ENCODE measurements around the gene TLR2. TPM values are rescaled to one million over a fixed set of nuclear protein-coding genes. Genes with fewer than 3 reads are reported as not detected.

TLR2 gene
- total and polyA plus RNA-seq, 2 of the 4 experiments (the other 2 are of a cell fraction), result under 0.01 to 0.03 TPM

DNA sequence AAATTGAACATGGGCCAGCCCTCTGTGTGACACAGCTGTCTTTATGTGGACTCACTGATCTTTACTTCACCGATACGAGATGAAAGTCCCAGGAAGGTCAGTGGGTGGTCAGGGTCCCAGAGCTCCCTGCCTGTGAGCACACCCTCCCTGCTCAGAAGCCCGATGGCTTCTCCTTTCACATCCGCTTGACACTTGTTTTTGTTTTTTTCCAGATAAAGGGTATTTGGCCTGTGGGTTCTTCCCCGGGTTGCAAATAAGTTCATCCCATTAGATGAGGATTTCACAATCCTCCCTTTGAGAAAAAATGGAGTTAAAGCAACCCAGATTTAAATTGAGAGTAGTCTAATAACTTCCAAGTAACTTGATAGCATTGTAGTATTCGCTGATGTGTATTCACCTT lies 48.2 kb upstream of the TLR2 start:
- Histone ChIP-seq H3K23ac (ENCODE audit: low read depth, low read length) (no peak overlapping the region), H2AFZ (replicated peaks; ENCODE audit: low read length, poor library complexity) (no peak overlapping the region), H3K79me1 (ENCODE audit: low read depth in 1 of 2, low read length in 2 of 2) (no peaks in the 10 kb centered on the region), H3K27ac (ENCODE audit: insufficient read depth, low read length) (no peak overlapping the region), H2BK15ac (ENCODE audit: low read depth, low read length) (no peak overlapping the region), H3K27me3 (ENCODE audit: control insufficient read depth, insufficient read depth, low read length) (no peaks in the 10 kb centered on the region), H3K14ac (replicated peaks; ENCODE audit: low read depth, low read length) (no peak overlapping the region), H3K9ac (ENCODE audit: low read depth, low read length) (no peak overlapping the region), H3K9me3 (ENCODE audit: control insufficient read depth, insufficient read depth, low read length) (no peaks in the 10 kb centered on the region), H3K9me1 (ENCODE audit: insufficient read depth, low read length) (no peaks in the 10 kb centered on the region), H3K4ac (ENCODE audit: low read depth, low read length) (no peak overlapping the region), H3K4me3 (ENCODE audit: insufficient read depth, low read depth, low read length) (no peak overlapping the region), H4K8ac (ENCODE audit: low read depth in 2 of 2, low read length in 2 of 2) (no peak overlapping the region), H4K91ac (ENCODE audit: insufficient read depth, low read depth, low read length) (no peak overlapping the region), H2BK20ac (ENCODE audit: low read depth, low read length) (no peak overlapping the region), H4K20me1 (ENCODE audit: insufficient read depth, low read length) (no peaks in the 10 kb centered on the region), H3K4me1 (ENCODE audit: control insufficient read depth, insufficient read depth, low read length) (no peaks in the 10 kb centered on the region), H3K4me2 (ENCODE audit: low read depth, low read length) (no peak overlapping the region), H2AK5ac (ENCODE audit: low read depth, low read length) (no peak overlapping the region), H2AK9ac (replicated peaks; ENCODE audit: low read depth, low read length, poor library complexity) (no peak overlapping the region), H3K56ac (ENCODE audit: extremely low read depth, insufficient read depth, low read length) (no peak overlapping the region), H2BK120ac (ENCODE audit: low read depth, low read length) (no peak overlapping the region), H2BK5ac (ENCODE audit: low read depth, low read length, poor library complexity, severe bottlenecking) (no peak overlapping the region), H3K36me3 (ENCODE audit: control insufficient read depth, insufficient read depth, low read length) (peaks cover 19% of the 10 kb centered on the region), H3K18ac (ENCODE audit: low read depth, low read length) (no peak overlapping the region), H4K5ac (ENCODE audit: low read depth, low read length) (no peak overlapping the region)
- intact Hi-C loops (cut with micrococcal nuclease) (no loop called here), in situ Hi-C loops (cut with MboI; ENCODE audit: low sequenced_read_pairs) (no loop called here), dilution Hi-C loops (cut with HindIII; ENCODE audit: low sequenced_read_pairs, unreplicated experiment) (no loop called here)
- 78% methylated on average over 3 of the region's 6 CpGs; no CpG with 5 or more reads in 1 of the 2 experiments for WGBS, 2 experiments (ENCODE audit: extremely low coverage in 2 of 2, insufficient read length in 1 of 2)
- ChIA-PET CTCF (no interaction called here), POLR2A (ENCODE audit: unreplicated experiment) (no interaction called here)
- DNase-seq (no peak), ATAC-seq (ENCODE audit: low read depth) (no peak)
- TF ChIP-seq CEBPB (IDR thresholded peaks at IDR 0.05; ENCODE audit: low read depth, low read length), result peak; percentile 27; the same call in 1 of the 2 replicates
- TF ChIP-seq BHLHE40 (IDR thresholded peaks at IDR 0.05; ENCODE audit: low read depth, low read length), result no peak
- no TSS peak for BruUV-seq (replicated peaks)

Data from IMR-90 (cell line).